Measurements from ENCODE around the gene DNAJB13. TPM values are rescaled to one million over a fixed set of nuclear protein-coding genes. Genes with fewer than 3 reads are reported as not detected.

The DNAJB13 gene
- polyA plus RNA-seq, 12 donors, result 0.23 to 0.77 (median 0.42) TPM; not detected in 4

- DNase-seq, result no peak
Measured at GRCh38 chr11:73998846-73999575, 48.2 kb downstream of the DNAJB13 start.

GRCh38 chr11:73999581-74000306, 48.9 kb downstream of the DNAJB13 start:
- DNase-seq, result no peak

GRCh38 chr11:74000307-74001133, 49.7 kb downstream of the DNAJB13 start:
- no peak for DNase-seq

- DNase-seq, result no peak
Measured at GRCh38 chr11:74001822-74002286, 51.0 kb downstream of the DNAJB13 start.

- DNase-seq, result no peak
Measured at GRCh38 chr11:74002832-74003231, 52.0 kb downstream of the DNAJB13 start.

GRCh38 chr11:74004046-74004695, 53.3 kb downstream of the DNAJB13 start:
- DNase-seq, result no peak

- no peak for DNase-seq
Measured at GRCh38 chr11:74004759-74005615, 54.2 kb downstream of the DNAJB13 start.

- DNase-seq, result no peak
Measured at GRCh38 chr11:74005721-74006517, 55.1 kb downstream of the DNAJB13 start.

- DNase-seq, result no peak
Measured at GRCh38 chr11:74006743-74007304, 56.0 kb downstream of the DNAJB13 start.

GRCh38 chr11:74007691-74008372, 57.0 kb downstream of the DNAJB13 start:
- DNase-seq, result no peak

- no peak for DNase-seq
Measured at GRCh38 chr11:74008373-74009229, 57.8 kb downstream of the DNAJB13 start, which contains the start of gene UCP3. TSS of gene UCP3 (minus strand) at chr11:74009085. CDS start at chr11:74007042, 2,043 bp downstream.

- no peak for DNase-seq
Measured at GRCh38 chr11:74009230-74009547, 58.4 kb downstream of the DNAJB13 start.

- DNase-seq, result no peak
Measured at GRCh38 chr11:74009675-74010305, 59.0 kb downstream of the DNAJB13 start.

GRCh38 chr11:74010306-74011300, 59.8 kb downstream of the DNAJB13 start:
- DNase-seq, result no peak

- DNase-seq, result no peak
Measured at GRCh38 chr11:74011360-74012073, 60.7 kb downstream of the DNAJB13 start.

All from muscle of arm (tissue), 12 donors.